Measurements from ENCODE around the gene FSTL4. TPM values are rescaled to one million over a fixed set of nuclear protein-coding genes. Genes with fewer than 3 reads are reported as not detected.

FSTL4 gene
- total and polyA plus RNA-seq, 4 donors = 0.42 TPM; not detected in 3

DNA sequence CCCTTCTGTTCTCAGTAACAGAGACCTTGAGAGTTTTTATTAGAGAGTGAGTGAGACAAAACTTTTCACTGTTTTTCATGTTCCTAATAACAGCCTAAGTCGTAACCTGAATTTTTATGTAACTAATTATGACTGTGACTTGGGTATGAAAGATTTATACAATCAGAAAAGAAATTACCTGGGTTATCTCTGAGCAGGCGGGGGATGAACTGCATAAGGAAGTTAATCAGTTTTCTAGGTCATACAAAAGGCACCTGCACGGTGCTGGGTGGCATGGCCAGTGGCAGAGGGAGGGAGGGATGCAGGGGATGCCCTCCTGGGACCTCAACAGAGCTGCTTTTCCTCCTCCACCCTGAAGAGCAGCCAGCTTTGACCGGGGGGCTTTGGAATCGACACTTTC is 340.7 kb downstream of the FSTL4 start:
- Histone ChIP-seq H3K4me1 (ENCODE audit: control insufficient read depth in 1 of 2, insufficient read depth in 2 of 2, low read length in 2 of 2) (no peaks in the 10 kb centered on the region), H3K27ac (ENCODE audit: low read depth in 1 of 2, low read length in 2 of 2) (no peak overlapping the region), H3K4me3 (ENCODE audit: low read length in 2 of 2) (no peak overlapping the region), H3K36me3 (ENCODE audit: control insufficient read depth in 1 of 2, insufficient read depth in 2 of 2, low read length in 1 of 2) (no peaks in the 10 kb centered on the region), H3K9me3 (ENCODE audit: control insufficient read depth, low read length) (no peaks in the 10 kb centered on the region), H3K27me3 (ENCODE audit: control insufficient read depth in 1 of 2, insufficient read depth in 2 of 2, low read length in 1 of 2) (no peaks in the 10 kb centered on the region)
- ATAC-seq (ENCODE audit: low FRiP score) (no peak), DNase-seq (no peak)
- intact Hi-C loops (cut with DNase I) = no loop called here
- 76 to 77% methylated on average over 5 of the region's 5 CpGs for WGBS, 2 donors

DNA sequence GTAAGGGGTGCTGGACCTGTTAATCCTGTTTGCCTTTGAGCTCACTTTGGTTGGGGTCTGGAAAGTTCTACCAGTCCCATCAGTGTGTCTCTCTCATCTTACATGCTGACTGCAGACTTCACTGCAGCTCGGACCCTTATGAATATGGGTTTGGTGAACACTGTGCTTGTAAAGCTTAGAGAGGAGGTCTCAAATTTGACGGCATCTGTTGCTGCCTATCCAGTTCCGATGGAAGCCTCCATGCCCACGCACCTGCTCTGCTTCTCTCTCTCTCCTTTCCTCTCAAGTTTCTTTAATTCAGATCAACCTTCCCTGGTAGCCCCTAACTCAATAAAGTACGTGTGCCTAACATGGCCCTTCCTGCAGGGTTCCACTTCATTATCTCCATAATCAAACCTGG is 342.6 kb downstream of the FSTL4 start:
- intact Hi-C loops (cut with DNase I) = no loop called here
- Histone ChIP-seq H3K4me3 (ENCODE audit: low read length in 2 of 2) (no peak overlapping the region), H3K27me3 (ENCODE audit: control insufficient read depth in 1 of 2, insufficient read depth in 2 of 2, low read length in 1 of 2) (no peaks in the 10 kb centered on the region), H3K9me3 (ENCODE audit: control insufficient read depth, low read length) (no peaks in the 10 kb centered on the region), H3K27ac (ENCODE audit: low read depth in 1 of 2, low read length in 2 of 2) (no peak overlapping the region), H3K36me3 (ENCODE audit: control insufficient read depth in 1 of 2, insufficient read depth in 2 of 2, low read length in 1 of 2) (no peaks in the 10 kb centered on the region), H3K4me1 (ENCODE audit: control insufficient read depth in 1 of 2, insufficient read depth in 2 of 2, low read length in 2 of 2) (no peaks in the 10 kb centered on the region)
- DNase-seq (no peak), ATAC-seq (ENCODE audit: low FRiP score) (no peak)
- 87 to 90% methylated on average over 5 of the region's 5 CpGs for WGBS, 2 donors

DNA sequence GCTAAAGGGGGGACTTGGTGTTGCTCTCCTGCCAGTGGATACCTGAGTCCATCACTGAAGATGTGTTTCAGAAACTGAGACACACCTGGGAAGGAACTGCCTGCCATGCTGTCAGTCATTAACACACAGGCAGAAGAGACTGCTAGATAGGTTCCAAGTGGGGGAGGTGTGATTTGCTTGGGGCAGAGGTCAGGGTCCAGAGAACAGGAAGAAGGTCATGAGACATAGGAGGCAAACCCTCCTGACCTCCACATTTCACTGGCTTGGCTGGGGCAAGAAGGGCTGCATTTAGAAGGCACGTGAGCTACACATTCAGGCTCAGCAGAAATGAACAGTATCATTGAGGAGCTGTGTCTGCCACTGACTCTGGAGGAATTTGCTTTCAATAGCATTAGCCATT is 344.7 kb downstream of the FSTL4 start:
- DNase-seq (no peak), ATAC-seq (ENCODE audit: low FRiP score) (no peak)
- H3K9me3 ChIP-seq (ENCODE audit: control insufficient read depth, low read length) = no peaks in the 10 kb centered on the region
- 87 to 88% methylated on average over 1 of the region's 1 CpG for WGBS, 2 donors
- no peaks in the 10 kb centered on the region for H3K4me1 ChIP-seq (ENCODE audit: control insufficient read depth in 1 of 2, insufficient read depth in 2 of 2, low read length in 2 of 2)
- intact Hi-C loops (cut with DNase I) = no loop called here
- no peak overlapping the region for H3K4me3 ChIP-seq (ENCODE audit: low read length in 2 of 2)
- no peaks in the 10 kb centered on the region for H3K36me3 ChIP-seq (ENCODE audit: control insufficient read depth in 1 of 2, insufficient read depth in 2 of 2, low read length in 1 of 2)
- no peak overlapping the region for H3K27ac ChIP-seq (ENCODE audit: low read depth in 1 of 2, low read length in 2 of 2)
- H3K27me3 ChIP-seq (ENCODE audit: control insufficient read depth in 1 of 2, insufficient read depth in 2 of 2, low read length in 1 of 2) = no peaks in the 10 kb centered on the region

DNA sequence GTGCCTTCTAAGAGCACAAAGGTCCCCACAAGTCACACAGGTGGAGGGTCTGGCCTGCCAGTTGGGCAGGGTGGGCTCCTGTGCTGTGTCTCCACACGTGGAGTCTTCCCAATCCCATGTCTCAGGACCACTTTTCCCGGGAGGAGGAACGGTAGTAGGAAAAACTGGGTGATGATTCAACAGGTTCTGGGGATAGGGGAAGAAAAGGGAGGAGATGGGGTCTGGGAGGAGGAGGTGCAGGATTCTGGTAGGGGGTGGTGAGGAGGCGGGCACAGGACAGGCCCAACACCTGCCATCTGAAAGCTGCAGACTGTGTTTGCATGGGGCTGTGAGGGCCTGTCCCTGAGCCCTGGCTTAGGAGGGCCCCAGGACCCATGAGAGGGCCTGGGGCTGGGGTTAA is 345.4 kb downstream of the FSTL4 start:
- DNase-seq = no peak
- Histone ChIP-seq H3K27me3 (ENCODE audit: control insufficient read depth in 1 of 2, insufficient read depth in 2 of 2, low read length in 1 of 2) (no peaks in the 10 kb centered on the region), H3K4me1 (ENCODE audit: control insufficient read depth in 1 of 2, insufficient read depth in 2 of 2, low read length in 2 of 2) (no peaks in the 10 kb centered on the region), H3K27ac (ENCODE audit: low read depth in 1 of 2, low read length in 2 of 2) (no peak overlapping the region), H3K36me3 (ENCODE audit: control insufficient read depth in 1 of 2, insufficient read depth in 2 of 2, low read length in 1 of 2) (no peaks in the 10 kb centered on the region), H3K9me3 (ENCODE audit: control insufficient read depth, low read length) (no peaks in the 10 kb centered on the region), H3K4me3 (ENCODE audit: low read length in 2 of 2) (no peak overlapping the region)
- WGBS, 2 donors = 90 to 94% methylated on average over 4 of the region's 4 CpGs
- no peak for ATAC-seq (ENCODE audit: low FRiP score)
- intact Hi-C loops (cut with DNase I) = no loop called here

DNA sequence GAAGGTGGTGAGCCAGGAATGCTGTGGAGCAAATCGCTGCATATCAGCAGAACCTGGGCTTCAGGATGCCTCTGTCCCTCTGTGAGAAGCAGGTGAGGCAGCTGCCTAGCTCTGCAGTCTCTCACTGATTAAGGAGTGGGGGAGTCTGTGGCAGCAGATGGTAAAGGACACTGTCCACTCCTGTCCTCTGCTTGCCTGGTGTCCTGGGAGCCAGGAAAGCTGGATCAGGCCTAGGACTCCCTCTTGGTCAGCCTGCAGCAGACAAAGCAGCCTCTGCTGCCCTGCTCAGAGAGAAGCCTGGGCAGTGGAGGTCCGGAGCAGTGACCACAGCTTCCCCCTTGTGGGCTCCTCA is 345.8 kb downstream of the FSTL4 start:
- intact Hi-C loops (cut with DNase I) = no loop called here
- 79 to 81% methylated on average over 2 of the region's 2 CpGs for WGBS, 2 donors
- Histone ChIP-seq H3K27me3 (ENCODE audit: control insufficient read depth in 1 of 2, insufficient read depth in 2 of 2, low read length in 1 of 2) (no peaks in the 10 kb centered on the region), H3K36me3 (ENCODE audit: control insufficient read depth in 1 of 2, insufficient read depth in 2 of 2, low read length in 1 of 2) (no peaks in the 10 kb centered on the region), H3K27ac (ENCODE audit: low read depth in 1 of 2, low read length in 2 of 2) (no peak overlapping the region), H3K9me3 (ENCODE audit: control insufficient read depth, low read length) (no peaks in the 10 kb centered on the region), H3K4me3 (ENCODE audit: low read length in 2 of 2) (no peak overlapping the region), H3K4me1 (ENCODE audit: control insufficient read depth in 1 of 2, insufficient read depth in 2 of 2, low read length in 2 of 2) (no peaks in the 10 kb centered on the region)
- DNase-seq (no peak), ATAC-seq (ENCODE audit: low FRiP score) (no peak)

DNA sequence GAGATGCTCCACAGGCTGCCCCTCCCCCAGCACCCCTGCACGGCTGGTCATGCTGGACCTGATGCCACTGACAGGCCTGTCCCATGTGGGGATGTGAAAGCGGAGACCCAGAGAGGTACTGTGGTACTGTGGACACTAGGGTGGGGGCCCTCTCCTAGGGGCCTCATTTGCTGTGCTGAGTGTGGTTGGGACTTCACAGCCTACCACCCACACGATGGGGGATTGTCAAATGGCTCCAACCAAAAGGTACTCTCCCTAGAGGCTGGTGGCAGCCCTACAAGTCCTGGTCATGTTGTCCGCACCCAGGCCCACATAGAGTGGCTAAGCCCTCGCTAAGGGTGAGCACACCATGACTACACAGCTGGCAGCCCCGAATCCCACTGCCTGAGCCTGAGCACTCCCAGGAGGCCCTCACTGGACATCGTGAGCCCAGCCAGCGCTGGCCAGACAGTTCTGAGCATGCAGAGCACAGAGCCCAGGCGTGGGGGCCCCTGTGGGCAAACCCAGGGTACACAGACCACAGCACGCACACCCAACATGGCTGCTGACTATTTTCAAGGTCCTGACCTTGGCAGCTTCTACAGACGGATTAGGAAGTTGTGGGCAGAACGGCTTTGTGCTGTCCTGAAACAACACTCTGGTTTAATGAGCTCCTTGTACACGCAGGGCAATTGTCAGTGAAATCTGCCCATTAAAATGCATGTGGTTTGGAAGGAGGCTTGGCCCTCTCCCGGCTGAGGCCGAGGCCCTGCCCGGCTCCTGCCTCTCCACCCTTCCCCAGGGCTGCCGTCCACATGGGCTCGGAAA is 346.4 kb downstream of the FSTL4 start:
- Histone ChIP-seq H3K9me3 (ENCODE audit: control insufficient read depth, low read length) (no peaks in the 10 kb centered on the region), H3K4me1 (ENCODE audit: control insufficient read depth in 1 of 2, insufficient read depth in 2 of 2, low read length in 2 of 2) (no peaks in the 10 kb centered on the region), H3K27ac (ENCODE audit: low read depth in 1 of 2, low read length in 2 of 2) (no peak overlapping the region), H3K27me3 (ENCODE audit: control insufficient read depth in 1 of 2, insufficient read depth in 2 of 2, low read length in 1 of 2) (no peaks in the 10 kb centered on the region), H3K36me3 (ENCODE audit: control insufficient read depth in 1 of 2, insufficient read depth in 2 of 2, low read length in 1 of 2) (no peaks in the 10 kb centered on the region), H3K4me3 (ENCODE audit: low read length in 2 of 2) (no peak overlapping the region)
- DNase-seq (no peak), ATAC-seq (ENCODE audit: low FRiP score) (no peak)
- intact Hi-C loops (cut with DNase I) = no loop called here
- 78 to 83% methylated on average over 17 to 18 of the region's 18 CpGs for WGBS, 2 donors

DNA sequence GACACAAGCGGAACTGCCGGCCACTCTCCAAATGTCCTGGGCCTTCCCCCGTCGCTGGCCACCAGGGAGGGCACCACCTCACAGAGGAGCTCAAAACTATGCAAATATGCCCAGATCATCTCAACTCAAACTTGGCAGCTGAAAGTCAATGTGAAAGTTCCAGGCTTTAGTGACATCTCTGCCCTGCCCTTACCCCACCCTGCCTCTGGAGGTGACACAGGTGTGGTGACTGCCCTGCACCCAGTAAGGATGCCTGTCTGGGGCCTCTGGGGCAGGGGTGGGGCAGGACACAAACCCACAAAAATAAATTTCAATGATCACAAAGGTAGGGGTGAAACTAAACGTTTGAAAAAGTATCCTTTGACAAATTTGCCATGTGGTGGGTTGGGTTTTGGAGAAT is 347.1 kb downstream of the FSTL4 start:
- H3K36me3 ChIP-seq (ENCODE audit: control insufficient read depth in 1 of 2, insufficient read depth in 2 of 2, low read length in 1 of 2) = no peaks in the 10 kb centered on the region

DNA sequence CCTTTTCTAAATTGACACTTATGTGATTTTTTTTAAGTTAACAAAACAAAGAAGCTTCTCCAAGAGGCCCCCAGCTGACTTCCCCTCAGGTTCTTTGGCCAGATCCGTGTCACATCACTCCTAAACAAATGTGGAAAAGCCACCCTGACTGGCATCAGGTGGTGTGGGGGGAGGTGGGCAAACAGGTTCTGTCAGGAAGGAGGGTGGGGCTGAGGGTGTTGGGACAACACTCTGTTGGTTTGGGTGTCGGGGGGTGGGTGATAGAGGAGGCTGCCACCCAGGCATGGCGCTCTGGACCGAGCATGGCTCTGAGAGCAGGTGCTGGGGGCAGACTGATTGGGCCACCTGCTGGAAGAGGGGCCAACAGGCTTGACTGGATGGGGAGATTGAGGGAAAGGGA is 349.7 kb downstream of the FSTL4 start:
- 80 to 86% methylated on average over 4 of the region's 4 CpGs for WGBS, 2 donors
- ATAC-seq (ENCODE audit: low FRiP score) = no peak
- H3K4me1 ChIP-seq (ENCODE audit: control insufficient read depth in 1 of 2, insufficient read depth in 2 of 2, low read length in 2 of 2) = no peaks in the 10 kb centered on the region
- H3K9me3 ChIP-seq (ENCODE audit: control insufficient read depth, low read length) = no peaks in the 10 kb centered on the region
- no peak overlapping the region for H3K27ac ChIP-seq (ENCODE audit: low read depth in 1 of 2, low read length in 2 of 2)
- no peak overlapping the region for H3K4me3 ChIP-seq (ENCODE audit: low read length in 2 of 2)
- no peaks in the 10 kb centered on the region for H3K27me3 ChIP-seq (ENCODE audit: control insufficient read depth in 1 of 2, insufficient read depth in 2 of 2, low read length in 1 of 2)
- H3K36me3 ChIP-seq (ENCODE audit: control insufficient read depth in 1 of 2, insufficient read depth in 2 of 2, low read length in 1 of 2) = no peaks in the 10 kb centered on the region
- intact Hi-C loops (cut with DNase I) = no loop called here
- no peak for DNase-seq

More for the DNA sequence above, 347.1 kb downstream of the FSTL4 start:
- no peaks in the 10 kb centered on the region for H3K9me3 ChIP-seq (ENCODE audit: control insufficient read depth, low read length)
- DNase-seq (no peak), ATAC-seq (ENCODE audit: low FRiP score) (no peak)
- no peaks in the 10 kb centered on the region for H3K4me1 ChIP-seq (ENCODE audit: control insufficient read depth in 1 of 2, insufficient read depth in 2 of 2, low read length in 2 of 2)
- H3K4me3 ChIP-seq (ENCODE audit: low read length in 2 of 2) = no peak overlapping the region
- WGBS, 2 donors = 78 to 86% methylated on average over 5 of the region's 5 CpGs
- no peaks in the 10 kb centered on the region for H3K27me3 ChIP-seq (ENCODE audit: control insufficient read depth in 1 of 2, insufficient read depth in 2 of 2, low read length in 1 of 2)
- intact Hi-C loops (cut with DNase I) = no loop called here
- H3K27ac ChIP-seq (ENCODE audit: low read depth in 1 of 2, low read length in 2 of 2) = no peak overlapping the region

DNA sequence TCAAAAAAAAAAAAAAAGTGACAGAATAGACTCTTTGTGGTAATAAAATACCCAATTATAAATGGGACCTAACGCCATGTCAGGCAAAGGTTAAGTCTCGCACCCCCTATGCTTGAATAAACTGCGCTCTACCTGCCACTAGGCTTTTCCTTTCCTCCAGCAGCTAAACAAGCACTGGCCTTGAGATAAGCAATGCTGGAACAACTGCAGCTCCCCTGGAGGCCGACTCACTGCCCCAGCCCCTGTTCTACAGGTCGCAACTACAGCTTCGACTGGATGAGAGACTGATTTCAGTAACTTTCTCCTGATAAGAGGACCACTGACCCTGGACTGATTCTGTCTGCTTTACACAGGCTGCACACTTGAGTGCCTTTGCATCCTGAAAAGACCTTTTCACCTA is 350.3 kb downstream of the FSTL4 start:
- ATAC-seq (ENCODE audit: low FRiP score) = no peak
- Histone ChIP-seq H3K9me3 (ENCODE audit: control insufficient read depth, low read length) (no peaks in the 10 kb centered on the region), H3K4me1 (ENCODE audit: control insufficient read depth in 1 of 2, insufficient read depth in 2 of 2, low read length in 2 of 2) (no peaks in the 10 kb centered on the region), H3K27me3 (ENCODE audit: control insufficient read depth in 1 of 2, insufficient read depth in 2 of 2, low read length in 1 of 2) (no peaks in the 10 kb centered on the region), H3K4me3 (ENCODE audit: low read length in 2 of 2) (no peak overlapping the region), H3K36me3 (ENCODE audit: control insufficient read depth in 1 of 2, insufficient read depth in 2 of 2, low read length in 1 of 2) (no peaks in the 10 kb centered on the region), H3K27ac (ENCODE audit: low read depth in 1 of 2, low read length in 2 of 2) (no peak overlapping the region)
- WGBS, 2 donors = 84 to 88% methylated on average over 6 of the region's 6 CpGs
- intact Hi-C loops (cut with DNase I) = no loop called here
- no peak for DNase-seq
